ENCODE measurements around the gene CMSS1.

Gene CMSS1

DNA sequence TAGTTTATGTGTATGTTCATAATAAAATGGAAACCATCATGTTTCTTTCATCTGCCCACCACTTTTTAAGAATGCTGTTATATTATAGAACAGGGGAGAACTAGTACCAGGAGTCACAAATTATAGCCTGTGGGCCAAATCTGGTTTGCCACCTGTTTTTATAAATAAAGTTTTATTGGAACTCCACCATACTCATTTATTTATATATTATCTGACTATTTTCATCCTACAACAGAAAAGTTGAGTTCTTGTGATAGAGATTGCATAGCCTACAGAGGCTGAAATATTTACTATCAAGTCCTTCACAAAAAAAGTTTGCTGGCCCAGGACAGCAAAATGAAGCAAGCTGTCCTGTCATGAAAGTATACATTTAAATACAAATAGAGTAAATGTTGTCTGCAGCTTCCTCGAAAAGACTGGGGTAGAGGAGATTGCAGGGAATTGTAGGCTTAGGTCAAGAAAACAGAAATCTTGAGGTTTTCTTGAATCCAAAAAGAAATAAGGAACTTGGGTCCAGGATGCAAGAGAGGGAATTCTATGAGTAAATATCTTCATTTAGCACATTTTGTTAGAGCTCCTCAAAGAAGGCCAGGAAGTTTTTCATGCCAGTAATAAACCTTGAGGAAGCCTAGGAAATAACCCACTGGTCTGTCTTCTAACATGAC lies 255.5 kb downstream of the CMSS1 start:
- no peak for DNase-seq (ENCODE audit: low spot score)
- in situ Hi-C loops (cut with MboI; ENCODE audit: low sequenced_read_pairs, unreplicated experiment) = no loop called here

DNA sequence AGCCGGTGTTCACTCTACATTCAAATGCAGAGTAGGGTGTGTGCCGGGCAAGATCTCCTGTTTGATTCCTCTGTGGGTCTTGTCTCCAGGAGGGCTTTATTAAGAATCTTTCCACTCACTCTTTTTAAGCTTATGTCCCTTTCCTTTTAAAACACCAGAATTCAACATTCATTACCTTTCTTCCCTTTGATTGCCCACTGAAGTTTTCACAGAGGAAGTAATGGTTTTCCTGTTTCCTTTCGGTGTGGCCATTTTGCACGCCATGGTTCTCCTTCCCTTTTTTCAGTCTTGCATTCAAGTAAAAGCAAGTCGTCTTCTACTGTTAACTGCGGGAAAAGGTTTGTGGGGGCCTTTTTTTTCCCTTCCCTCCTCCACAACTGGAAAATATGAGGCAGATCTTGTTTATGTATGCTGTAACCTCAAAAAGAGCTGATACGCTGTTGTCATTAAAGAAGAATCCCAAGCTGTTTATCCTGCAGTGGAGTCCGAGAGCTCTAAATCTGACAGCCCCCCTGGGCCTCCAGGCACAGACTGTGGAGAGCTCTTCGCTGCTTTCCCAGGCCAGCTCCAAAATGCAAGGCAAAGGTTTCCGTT lies 256.1 kb downstream of the CMSS1 start:
- TF ChIP-seq, protein P1, sequence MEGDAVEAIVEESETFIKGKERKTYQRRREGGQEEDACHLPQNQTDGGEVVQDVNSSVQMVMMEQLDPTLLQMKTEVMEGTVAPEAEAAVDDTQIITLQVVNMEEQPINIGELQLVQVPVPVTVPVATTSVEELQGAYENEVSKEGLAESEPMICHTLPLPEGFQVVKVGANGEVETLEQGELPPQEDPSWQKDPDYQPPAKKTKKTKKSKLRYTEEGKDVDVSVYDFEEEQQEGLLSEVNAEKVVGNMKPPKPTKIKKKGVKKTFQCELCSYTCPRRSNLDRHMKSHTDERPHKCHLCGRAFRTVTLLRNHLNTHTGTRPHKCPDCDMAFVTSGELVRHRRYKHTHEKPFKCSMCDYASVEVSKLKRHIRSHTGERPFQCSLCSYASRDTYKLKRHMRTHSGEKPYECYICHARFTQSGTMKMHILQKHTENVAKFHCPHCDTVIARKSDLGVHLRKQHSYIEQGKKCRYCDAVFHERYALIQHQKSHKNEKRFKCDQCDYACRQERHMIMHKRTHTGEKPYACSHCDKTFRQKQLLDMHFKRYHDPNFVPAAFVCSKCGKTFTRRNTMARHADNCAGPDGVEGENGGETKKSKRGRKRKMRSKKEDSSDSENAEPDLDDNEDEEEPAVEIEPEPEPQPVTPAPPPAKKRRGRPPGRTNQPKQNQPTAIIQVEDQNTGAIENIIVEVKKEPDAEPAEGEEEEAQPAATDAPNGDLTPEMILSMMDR (IDR thresholded peaks at IDR 0.05; ENCODE audit: borderline replicate concordance, control extremely low read depth, extremely low read depth, insufficient read depth, missing control alignments) = no peak
- DNase-seq (ENCODE audit: low spot score) = no peak
- in situ Hi-C loops (cut with MboI; ENCODE audit: low sequenced_read_pairs, unreplicated experiment) = no loop called here

More for the DNA sequence above, 255.5 kb downstream of the CMSS1 start:
- TF ChIP-seq, protein P1 (IDR thresholded peaks at IDR 0.05; ENCODE audit: borderline replicate concordance, control extremely low read depth, extremely low read depth, insufficient read depth, missing control alignments) = no peak

DNA sequence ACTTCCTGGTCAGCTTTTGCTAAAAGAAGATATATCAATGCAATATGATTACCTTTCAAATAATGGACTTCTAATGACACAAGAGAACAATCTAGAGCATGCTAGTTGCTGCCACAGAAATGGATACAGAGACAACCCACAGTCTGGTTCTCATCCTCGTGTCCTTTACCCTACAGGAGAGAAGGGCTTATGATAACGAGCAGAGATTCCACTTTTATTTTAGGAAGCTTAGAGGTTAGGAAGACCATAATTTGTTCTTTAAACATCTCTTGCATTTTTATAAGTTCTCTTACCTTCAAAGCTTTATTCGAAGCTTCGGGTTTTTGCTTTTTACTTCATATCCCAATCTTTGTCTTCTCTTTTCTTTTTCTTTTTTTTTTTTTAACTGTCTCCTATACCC lies 257.5 kb downstream of the CMSS1 start:
- TF ChIP-seq, protein P1 (IDR thresholded peaks at IDR 0.05; ENCODE audit: borderline replicate concordance, control extremely low read depth, extremely low read depth, insufficient read depth, missing control alignments) = no peak
- in situ Hi-C loops (cut with MboI; ENCODE audit: low sequenced_read_pairs, unreplicated experiment) = no loop called here
- no peak for DNase-seq (ENCODE audit: low spot score)

DNA sequence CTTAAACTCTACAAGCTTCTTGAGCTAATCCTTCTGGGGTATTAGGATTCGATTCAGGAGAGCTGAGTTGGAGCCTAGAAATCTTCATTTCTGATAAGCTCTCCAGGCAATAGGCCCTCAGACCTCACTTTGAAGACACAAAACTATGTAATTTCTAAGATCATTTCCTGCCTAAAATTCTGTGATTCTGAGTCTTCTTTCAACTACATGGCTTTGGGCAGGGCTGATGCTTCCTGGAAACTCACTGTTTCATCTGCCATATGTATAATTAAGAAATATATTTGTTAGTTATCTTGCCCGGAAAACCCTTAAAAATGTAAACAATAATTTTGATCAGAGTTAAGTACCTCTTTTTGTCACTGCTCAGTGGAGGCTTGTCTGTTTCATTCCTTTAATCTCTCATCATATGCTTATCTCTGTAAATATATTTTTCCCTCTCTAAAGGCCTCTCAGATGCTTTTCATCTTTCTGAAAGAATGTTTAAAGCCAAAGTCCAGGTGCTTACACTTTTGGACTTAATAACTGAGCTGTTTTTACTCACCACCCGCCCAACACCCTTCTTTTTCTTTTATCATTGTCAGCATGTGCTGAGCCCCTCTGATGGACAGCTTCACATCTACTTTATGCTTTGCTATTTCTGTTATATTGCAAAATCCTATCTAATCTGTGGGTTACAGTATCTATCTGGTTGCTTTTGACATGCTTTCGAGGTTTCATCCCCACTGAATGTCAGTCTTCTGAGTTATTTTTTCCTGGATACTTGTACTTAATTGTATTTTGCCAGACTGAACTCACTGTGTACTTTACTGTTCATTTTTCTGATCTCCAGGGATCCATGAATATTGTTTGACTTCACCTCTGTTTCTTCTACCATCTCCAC lies 258.4 kb downstream of the CMSS1 start:
- in situ Hi-C loops (cut with MboI; ENCODE audit: low sequenced_read_pairs, unreplicated experiment) = no loop called here
- TF ChIP-seq, protein P1 (IDR thresholded peaks at IDR 0.05; ENCODE audit: borderline replicate concordance, control extremely low read depth, extremely low read depth, insufficient read depth, missing control alignments) = no peak
- no peak for DNase-seq (ENCODE audit: low spot score)

DNA sequence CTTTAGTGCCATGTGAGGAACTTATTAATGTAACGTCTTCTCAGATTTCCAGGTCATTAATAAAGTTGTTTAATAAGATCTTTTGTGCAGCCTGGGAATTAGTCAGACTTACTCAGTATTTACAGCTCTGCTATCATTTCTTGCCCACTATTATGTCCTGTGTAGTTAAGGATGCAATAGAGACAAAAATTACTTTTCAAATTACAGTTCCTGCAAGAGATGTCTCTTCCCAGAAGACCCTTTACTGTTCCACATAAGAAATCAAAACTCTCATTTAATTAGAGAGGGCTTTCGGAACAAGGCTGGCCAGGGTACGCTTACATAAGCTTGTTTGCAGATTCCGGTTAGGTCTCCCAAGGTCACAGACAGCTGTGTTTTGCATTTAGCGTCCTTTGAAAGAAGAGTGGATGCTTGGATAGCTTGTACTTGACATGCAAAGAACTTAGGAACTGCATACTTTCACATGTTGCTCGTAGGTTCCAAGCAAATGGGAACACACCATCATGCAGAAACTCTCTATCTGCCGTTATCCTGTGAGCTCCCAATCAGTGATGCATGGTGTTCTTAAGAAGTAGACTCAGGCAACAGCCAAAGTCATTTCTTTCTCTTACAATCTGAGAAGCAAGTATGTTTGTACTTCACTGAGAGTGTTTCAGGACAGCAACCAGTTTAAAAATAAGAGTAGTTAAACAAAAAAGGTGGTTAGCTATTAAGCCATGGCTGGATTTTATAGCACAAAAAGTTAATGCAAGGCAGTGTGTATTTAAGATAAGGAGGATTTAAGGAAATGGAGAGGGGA lies 259.3 kb downstream of the CMSS1 start:
- DNase-seq (ENCODE audit: low spot score) = no peak
- TF ChIP-seq, protein P1 (IDR thresholded peaks at IDR 0.05; ENCODE audit: borderline replicate concordance, control extremely low read depth, extremely low read depth, insufficient read depth, missing control alignments) = no peak
- in situ Hi-C loops (cut with MboI; ENCODE audit: low sequenced_read_pairs, unreplicated experiment) = no loop called here

DNA sequence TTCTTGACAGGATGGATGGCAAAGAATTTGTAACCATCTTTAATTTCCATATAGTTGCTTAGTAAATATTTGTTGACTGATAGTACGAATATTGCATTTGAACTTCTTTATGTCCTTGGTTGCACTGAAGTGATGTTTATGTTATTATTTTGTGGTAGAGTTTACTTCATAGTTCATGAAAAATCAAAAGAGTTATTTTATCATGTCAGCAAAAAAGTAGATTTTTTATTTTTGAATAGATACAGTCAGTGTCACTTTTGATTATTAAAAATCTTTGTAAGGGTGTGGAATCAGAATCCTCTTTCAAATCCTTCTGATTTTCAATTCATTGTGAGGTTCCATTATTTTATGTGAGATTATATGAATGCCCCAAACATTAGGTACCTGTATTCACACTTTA lies 261.7 kb downstream of the CMSS1 start:
- TF ChIP-seq, protein P1 (IDR thresholded peaks at IDR 0.05; ENCODE audit: borderline replicate concordance, control extremely low read depth, extremely low read depth, insufficient read depth, missing control alignments) = no peak
- in situ Hi-C loops (cut with MboI; ENCODE audit: low sequenced_read_pairs, unreplicated experiment) = no loop called here
- DNase-seq (ENCODE audit: low spot score) = no peak
